GM19397 (cell line): ENCODE results near the gene GAMT.

ENCODE experiments used
- ATAC-seq: cut with Tn5 transposase; IDR thresholded peaks from one replicate; pipeline ENCODE4 v1.9.1; 2021; ENCODE audit warnings: mild to moderate bottlenecking, moderate library complexity; ENCODE audit not compliant: unreplicated experiment

Gene GAMT

GRCh38 chr19:1434040-1434366 is 32.7 kb upstream of the GAMT start:
- no peak for ATAC-seq

- no peak for ATAC-seq
These were observed 32.0 kb upstream of the GAMT start for GRCh38 chr19:1433119-1434039.

GRCh38 chr19:1432507-1432887 is 31.2 kb upstream of the GAMT start:
- no peak for ATAC-seq

- no peak for ATAC-seq
These were observed 30.6 kb upstream of the GAMT start for GRCh38 chr19:1431759-1432506.

GRCh38 chr19:1430246-1430645 is 28.9 kb upstream of the GAMT start:
- ATAC-seq: no peak

GRCh38 chr19:1429750-1430149 is 28.4 kb upstream of the GAMT start:
- no peak for ATAC-seq

GRCh38 chr19:1428738-1429391 is 27.5 kb upstream of the GAMT start:
- ATAC-seq: no peak

GRCh38 chr19:1427221-1427920 is 26.0 kb upstream of the GAMT start:
- ATAC-seq: no peak

GRCh38 chr19:1426736-1427135 is 25.4 kb upstream of the GAMT start:
- no peak for ATAC-seq

- ATAC-seq: no peak
These were observed 24.6 kb upstream of the GAMT start for GRCh38 chr19:1425902-1426301.

GRCh38 chr19:1425102-1425837 is 23.9 kb upstream of the GAMT start:
- no peak for ATAC-seq

GRCh38 chr19:1424192-1424955 is 23.0 kb upstream of the GAMT start:
- ATAC-seq: no peak

- ATAC-seq: no peak
These were observed 22.3 kb upstream of the GAMT start for GRCh38 chr19:1423436-1424191.

- ATAC-seq: no peak
These were observed 21.6 kb upstream of the GAMT start for GRCh38 chr19:1422943-1423342.

GRCh38 chr19:1422360-1422759 is 21.0 kb upstream of the GAMT start:
- ATAC-seq: no peak

GRCh38 chr19:1421958-1422305 is 20.6 kb upstream of the GAMT start:
- ATAC-seq: no peak

GRCh38 chr19:1421218-1421957 is 20.0 kb upstream of the GAMT start:
- ATAC-seq: no peak

- ATAC-seq: no peak
These were observed 19.2 kb upstream of the GAMT start for GRCh38 chr19:1420590-1420989.
